NCI-H1930 (cell line): ENCODE measurements around the gene MIOX.

Experiments used
- DNase-seq, 2 experiments: peaks; one replicate each; lab custom pipeline; 2025; lab: John Stamatoyannopoulos, UW

MIOX gene

DNA sequence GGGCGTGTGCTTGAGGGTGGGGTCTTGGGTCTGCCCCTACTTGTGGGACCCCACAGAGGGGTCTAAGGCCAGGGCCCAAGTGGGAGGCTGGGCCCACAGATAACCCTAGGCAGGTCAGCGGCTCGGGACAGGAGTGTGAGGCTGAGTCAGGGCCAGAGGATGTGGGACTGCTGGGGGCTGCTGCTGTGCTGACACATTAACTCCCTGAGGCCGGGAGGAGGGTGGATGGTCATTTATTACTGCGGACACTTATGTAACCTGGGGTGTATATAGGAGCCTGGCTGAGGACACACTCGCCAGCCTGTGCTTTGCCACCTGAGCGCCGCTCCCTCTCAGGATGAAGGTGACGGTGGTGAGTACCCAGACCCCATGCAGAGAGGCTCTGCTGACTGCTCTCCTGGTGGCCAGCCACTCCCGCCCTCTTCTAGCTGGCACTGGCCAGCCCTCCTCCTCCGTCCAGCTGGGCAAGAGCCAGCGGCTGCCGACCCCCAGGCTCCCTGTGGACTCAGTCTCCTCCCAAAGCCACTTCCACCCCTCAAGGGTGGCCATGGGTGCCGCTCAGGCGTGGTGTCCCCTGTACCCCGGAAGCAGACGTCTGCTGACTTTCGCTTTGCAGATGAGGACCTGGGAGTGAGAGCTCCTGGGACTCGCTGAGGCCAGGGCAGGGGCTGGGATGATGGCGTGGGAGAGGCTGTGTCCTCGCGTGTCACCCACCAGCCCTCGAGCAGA is at the start of gene MIOX:
Gene MIOX (plus strand): TSS at position 299 of the 729 bp plus-strand sequence. CDS start 39 bp downstream, at position 338.
- DNase-seq: no peak

DNA sequence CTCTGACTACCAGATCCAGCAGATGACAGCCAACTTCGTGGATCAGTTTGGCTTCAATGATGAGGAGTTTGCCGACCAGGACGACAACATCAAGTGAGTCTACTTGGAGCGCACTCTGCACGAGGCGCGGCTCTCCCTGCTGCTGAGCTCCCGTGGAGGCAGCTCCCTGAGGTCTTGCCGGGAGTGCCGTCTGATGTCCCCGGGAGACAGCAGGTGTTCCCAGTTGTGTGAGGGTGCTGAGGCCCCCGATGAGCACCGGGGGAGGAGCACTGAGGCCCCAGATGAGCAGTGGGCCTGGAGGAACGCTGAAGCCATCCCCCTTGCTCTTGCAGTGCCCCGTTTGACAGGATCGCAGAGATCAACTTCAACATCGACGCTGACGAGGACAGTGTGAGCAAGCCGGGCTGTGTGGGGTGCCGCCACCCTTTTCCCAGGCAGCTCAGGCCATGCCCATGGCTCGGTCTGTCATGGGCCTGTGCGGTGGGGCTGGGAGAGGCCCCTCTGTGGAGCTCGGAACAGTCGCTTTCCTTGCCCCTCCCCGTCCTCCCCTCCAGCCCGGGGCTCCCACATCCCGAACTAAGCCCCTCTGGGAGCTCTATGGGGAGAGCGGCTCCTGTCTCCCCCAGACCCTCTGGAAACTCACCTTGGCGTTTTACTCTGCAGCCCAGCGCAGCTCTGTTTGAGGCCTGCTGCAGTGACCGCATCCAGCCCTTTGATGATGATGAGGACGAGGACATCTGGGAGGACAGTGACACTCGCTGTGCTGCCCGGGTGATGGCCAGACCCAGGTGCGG is 49.0 kb upstream of the MIOX start:
- DNase-seq: no peak

DNA sequence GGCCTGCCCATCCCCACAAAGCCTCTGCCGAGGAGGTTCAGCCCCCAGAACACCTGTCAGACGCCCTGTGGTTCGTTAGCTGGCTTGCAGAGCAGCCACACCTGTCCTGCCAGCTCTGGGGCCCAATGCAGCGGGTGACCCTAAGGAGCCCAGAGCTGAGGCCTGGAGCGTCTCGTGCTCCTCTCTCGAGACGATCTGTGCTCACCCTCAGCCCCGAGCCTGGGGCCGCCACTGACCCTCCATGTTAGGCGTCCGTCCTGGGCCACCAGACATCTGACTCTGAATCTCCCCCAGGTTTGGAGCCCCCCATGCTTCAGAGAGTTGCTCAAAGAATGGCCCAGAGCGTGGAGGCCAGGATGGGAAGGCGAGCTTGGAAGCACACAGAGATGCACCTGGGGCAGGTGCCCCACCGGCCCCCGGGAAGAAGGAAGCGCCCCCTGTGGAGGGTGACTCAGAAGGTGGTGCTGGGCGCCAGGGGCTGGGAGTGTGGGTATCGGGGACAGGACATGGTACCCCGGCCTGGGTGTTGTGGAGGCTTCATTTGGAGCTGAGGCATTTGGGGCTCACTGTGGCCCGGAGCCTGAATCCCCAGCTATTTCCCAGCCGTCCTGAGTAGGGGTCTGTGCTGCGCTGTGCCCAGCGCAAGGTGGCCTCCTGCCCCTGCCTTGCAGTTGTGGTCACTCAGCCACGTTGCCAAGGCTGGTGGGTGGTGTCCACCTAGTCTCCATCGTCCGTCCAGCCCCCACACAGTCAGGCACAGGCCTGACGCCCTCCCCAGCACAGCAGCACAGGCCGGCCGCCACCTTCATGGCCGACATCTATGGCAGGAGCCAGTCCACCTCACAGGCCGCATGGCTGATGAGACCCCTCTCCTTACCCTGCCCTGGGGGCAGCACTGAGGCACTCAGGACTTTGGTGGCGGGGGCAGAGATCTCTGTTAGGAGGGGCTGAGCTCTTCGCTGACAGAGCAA is 48.1 kb upstream of the MIOX start:
- no peak for DNase-seq

DNA sequence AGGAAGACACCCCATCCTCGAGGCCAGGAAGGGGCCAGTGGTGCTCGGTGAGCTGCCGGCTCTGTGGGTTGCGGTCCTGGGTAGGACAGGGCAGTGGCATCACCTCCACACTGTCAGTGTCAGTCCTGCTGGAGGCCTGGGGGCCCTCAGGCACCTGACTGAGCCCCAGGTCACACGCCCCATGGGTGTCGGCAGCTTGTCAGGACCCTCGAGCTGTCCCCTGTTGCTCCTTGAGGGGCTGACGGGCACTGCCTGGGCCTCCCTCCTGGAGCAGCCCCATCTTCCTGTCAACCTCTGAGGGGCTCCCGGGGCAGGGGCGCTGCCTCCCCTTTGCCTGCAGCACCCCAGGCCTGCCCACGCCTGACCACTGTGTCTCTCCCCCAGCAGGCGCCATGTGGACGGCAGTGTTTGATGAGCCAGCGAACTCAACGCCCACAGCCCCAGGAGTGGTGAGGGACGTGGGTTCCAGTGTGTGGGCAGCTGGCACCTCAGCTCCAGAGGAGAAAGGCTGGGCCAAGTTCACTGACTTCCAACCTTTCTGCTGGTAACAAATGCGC is 47.3 kb upstream of the MIOX start:
- DNase-seq: no peak

DNA sequence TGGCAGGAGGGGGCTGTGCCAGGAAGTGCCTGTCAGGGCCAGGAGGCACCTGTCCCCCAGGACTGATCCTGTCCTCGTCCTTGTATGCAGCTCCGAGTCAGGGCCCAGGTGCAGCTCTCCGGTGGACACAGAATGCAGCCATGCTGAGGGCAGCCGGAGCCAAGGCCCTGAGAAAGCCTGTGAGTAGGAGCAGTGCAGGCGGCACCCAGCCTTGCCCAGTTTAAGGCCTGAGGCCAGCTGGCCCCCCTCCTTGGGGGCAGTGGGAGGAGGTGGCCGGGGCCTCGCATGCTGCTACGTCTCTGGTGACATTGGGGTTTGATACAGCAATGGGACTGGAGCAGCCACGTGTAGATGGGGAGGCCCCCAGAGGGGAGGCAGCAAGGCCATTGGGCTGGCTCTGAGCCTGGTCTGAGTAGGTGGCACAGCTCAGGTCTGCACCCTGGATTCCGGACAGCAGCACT is 46.8 kb upstream of the MIOX start:
- DNase-seq: no peak

DNA sequence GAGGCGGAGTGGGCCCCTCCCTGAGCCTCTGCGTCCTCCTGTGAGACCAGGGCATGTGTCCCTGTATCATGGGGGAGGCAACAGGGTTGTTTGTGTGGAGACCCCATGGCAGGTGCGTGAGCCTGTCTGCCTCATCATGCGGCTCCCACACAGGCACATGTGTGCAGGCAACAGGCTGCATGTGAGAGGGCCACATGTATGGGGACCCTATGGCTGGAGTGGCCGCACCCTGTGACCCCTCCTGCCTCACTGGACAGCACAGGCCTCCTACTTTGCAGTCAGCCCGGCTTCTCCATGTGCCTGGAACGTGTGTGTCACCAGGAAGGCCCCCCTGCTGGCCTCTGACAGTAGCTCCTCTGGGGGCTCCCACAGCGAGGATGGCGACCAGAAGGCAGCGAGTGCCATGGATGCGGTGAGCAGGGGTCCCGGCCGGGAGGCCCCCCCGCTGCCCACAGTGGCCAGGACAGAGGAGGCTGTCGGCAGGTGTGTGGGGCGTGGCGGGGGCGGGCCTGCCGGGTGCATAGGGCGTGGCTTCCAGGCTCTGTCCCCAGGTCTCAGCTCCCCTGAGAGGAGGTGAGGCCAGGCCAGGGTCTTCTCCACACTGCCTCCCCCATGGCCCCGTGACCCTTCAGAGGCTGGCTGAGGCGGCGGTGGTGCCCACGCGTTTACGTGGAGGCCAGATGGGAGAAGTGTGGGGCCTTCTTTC is 46.0 kb upstream of the MIOX start:
- DNase-seq: no peak

DNA sequence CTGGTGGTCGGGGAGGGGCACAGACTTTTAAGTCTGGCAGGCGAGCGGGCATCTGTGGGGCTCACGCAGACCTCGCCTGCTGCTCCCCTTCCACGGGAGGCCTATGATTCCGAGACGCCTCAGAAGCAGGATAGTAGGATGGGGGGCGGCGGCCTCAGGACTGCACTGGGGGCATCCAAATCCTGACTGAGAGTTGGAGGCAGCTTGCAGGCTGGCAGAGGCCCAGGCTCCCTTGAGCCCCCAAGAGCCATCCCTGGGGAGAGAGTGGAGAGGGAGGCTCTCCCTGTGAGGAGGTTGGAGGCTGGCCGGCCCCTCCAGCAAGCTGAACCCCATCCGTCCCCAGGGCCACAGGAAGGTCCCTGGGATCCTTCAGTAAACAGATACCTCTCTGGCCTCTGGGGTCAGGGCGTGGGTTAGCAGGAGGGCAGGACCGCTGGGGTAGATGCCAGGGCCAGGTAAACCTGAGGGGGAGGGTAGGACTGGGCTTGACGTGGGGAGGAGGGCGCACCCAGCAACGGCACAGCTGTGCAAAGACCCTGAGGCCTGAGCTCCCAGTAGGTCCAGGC is 45.1 kb upstream of the MIOX start:
- DNase-seq: no peak

DNA sequence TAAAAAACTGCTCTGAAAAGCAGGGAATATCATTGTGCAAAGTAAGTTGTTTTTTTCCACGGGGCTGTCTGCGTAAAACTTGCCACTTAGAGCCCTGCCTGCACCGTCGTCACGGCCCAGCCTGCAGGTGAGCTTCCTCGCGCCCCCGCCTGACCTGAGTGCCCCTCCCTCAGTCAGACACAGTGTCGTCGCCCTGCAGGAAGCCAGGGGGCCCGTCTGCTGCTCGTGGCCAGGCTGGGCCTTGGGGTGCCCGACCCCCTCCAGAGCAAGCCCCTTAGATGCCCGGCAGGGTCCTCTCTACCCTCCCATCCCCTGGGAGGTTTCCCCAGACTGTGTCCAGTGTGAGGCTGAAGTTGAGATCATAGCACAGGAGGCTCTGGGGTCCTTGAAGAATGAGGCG is 43.5 kb upstream of the MIOX start:
- no peak for DNase-seq

DNA sequence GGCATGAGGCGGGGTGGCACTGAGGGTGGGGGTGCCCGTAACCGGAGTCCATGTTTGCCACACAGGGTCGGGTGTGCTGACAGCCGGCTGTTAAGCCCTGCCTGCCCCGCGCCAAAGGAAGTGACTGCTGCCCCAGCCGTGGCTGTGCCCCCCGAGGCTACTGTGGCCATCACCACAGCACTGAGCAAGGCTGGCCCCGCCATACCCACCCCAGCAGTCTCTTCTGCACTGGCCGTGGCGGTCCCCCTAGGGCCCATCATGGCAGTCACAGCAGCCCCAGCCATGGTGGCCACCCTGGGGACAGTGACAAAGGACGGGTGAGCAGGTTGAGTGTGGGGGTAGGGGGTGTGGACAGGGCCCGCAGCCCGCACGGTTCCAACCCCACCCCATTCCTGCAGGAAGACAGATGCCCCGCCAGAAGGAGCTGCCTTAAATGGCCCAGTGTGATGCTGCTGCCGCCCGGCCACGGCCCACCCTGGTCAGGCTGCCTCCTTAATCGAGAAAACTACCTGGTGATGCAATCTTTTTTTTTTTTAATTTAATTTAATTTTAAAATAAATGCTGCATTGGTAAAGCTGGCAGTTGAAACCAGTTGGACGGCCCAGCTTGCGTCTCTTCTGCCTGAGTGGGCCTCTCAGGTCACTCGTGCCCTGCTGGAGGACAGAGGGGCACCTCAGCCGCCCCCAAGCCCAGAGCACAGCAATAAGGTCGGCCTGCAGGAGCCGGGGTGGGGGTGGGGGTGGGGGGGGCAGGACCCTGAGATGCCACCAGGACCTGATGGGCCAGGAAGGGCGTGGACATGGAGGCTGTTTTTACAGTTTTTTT is 42.6 kb upstream of the MIOX start:
- no peak for DNase-seq

DNA sequence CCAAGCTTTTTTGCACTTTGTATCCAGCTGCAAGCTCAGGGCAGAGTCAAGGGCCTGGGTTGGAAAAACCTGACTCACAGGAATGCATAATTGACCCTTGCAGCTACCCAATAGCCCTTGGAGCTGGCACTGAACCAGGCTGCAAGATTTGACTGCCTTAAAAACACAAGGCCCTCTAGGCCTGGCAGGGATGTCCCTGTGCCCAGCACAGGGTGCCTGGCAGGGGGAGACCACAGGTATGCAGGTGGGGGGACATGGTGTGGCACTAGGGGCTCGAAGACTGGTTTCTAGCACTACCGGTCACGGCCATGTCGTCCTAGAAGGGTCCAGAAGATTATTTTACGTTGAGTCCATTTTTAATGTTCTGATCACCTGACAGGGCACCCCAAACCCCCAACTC is 42.0 kb upstream of the MIOX start:
- DNase-seq: no peak

DNA sequence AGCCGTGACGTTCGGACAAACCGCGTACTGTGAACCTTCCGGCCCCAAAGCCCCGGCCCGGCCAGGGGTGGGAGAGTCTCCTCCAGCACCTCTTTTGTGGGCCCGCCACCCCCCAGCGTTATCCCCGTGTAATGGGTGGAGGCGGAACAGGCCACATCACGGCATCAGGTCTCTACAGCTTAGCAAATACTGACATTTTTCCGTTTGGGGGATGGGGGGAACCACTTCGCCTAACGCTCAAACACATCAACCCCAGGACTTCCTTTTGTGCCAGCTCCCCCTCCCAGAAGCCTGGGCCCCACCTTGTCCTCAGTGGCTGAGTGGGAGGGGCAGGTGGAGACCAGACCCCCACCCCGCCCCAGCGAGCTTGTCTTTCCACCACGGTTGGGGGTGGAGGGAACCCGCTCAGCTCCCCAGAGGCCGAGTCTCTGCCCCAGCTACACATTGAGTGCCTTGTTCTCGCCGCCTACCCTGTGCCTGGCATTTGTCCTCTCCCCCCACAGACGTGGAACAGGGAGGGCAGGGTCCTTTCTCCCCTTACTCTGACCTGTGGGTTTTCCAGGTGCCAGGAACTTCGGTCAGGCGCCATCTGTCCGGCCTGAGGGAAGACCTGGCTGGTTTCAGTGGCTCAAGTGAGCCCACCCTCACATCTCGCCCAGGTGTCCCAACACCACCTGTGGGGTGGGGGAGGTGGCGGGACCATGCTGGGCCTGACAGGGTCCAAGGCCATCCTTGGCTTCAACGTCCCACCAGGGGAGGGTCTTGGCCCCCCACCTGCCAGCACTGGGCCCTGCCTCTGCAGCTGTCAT is 41.4 kb upstream of the MIOX start:
- no peak for DNase-seq

DNA sequence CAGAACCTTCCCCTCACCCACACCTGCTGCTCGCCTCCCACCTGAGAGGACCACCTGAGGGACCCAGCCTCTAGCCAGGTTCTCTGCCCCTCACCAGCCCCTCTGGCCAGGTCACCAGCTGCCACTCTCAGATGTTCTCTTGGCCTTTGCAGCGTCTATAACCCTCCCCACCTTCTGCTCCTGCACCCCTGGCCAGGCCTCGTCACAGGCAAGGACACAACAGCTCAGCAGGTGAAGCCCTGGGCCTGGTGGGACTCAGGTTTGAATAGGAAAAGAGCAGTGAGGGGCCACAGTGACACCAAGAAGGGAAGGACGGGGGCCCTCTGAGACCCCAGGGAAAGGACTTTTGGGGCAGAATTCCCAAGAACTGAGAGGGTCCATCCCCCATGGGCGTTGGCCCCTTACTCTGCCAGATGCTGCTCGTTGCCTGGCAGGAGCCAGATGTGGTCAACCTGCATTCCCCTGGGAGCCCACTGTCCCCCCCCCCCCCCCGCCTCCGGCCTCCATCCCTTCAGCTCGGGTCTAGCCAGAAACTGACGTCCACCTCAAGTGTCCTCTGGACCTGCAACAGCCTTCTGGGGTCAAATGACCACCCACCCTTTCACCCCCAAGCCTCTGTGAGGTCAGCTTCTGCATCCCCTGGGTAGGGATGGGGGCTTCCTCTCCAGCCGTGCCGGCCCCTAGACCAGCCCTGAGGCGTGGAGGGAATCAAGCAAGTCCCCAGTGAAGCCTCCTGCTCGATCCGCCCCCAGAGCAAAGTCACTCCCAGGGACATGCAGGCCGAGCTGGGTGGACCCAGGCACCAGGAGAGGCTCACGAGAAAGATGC is 40.6 kb upstream of the MIOX start:
- no peak for DNase-seq

DNA sequence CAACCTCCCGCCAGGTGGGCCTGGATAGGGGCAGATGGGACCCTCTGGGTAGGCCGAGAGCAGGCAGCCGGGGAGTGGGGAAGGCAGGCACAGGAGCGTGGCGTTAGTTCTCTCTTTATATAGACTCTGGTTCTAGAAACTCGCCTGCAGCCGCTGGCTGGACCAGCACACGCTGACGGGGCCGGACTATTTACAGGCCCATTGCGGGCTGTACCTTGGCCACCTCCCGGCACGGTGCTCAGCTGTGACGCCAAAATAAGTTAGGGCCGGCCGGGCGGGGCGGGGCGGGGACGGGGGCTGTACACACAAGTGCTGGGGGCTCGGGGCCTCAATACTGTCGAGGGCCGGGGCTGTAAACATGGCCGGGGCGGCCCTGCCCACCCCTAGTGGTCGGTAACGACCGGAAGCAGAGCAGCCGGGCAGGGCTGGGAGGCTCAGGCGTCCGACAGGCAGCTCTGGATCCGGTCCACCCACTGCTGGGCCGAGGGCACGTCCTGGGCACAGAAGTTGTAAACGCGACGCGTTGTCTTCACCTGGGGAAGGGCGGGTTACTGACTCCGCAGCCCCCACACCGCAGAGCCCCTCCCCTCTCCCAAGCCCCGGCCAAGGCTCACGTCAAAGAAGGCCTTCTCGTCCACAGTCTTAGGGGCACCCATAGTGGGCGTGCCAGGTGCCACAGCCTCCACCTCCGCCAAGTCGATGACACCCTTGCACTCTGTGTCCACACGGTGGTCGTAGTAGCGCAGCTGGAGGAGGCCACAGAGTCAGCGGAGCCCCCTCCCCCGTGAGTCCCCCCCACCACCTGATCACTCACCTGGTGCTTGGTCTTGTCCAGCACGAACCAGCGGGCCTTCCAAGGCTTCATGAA is 39.7 kb upstream of the MIOX start:
- DNase-seq: no peak

DNA sequence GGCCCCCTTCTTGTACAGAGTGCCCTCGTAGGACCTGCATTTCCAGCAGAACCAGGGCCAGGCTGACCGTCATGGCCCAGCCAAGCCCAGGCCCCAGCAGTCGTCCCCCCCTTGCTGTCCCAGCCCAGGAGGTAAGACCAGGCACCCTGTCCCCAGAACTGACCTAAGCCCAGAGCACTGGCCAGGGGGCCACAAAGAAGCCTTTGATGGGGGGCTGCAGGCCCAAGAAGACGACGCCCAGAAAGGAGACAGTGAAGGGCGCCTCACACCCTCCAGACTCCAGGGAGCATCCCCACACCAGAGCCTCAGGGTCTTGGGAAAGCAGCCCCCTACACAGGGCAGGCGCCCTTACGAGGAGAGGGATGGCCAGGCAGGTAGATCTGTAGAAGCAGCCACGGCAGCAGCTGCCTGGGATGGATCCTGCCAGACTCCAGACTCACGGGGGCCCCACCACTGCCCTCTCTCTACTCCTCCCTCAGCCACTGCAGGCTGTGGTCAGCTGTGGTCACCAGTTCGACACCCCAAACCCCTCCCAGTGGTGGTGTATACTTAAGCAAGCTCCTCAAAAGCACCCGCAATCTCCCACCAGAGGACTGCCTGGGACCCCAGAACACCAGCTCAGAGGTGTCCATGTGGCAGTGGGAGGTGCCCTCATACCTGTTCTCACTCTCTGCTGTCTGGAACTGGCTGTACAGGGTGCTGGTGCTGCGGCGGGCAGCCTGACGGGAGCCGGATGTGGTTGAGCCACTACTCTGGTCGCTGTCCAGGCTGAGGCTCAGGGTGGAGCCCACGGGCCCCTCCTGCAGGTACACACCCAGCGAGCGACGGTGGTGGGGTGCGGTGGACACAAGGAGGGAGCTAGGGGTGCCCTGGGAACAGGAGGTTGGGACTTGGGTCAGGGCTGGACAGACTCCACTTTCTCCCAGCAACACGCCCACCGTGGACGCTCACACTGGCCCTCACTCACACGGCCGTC is 38.8 kb upstream of the MIOX start:
- DNase-seq: no peak

DNA sequence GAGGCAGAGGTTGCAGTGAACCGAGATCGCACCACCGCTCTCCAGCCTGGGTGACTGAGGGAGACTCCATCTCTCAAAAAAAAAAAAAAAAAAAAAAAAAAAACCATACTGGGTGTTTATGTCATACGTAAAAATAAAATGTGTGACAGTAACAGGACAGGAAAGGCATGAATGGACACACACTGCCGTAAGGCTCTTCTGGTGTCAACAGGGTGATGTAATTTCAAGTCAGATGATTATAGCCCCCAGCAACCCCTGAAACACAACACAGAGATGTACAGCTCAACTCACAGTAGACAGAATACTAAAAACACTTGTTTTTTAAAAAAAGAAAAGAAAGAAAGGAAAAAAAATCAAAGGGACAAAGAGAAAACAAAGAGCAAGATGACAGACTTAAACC is 34.0 kb upstream of the MIOX start:
- DNase-seq: no peak

DNA sequence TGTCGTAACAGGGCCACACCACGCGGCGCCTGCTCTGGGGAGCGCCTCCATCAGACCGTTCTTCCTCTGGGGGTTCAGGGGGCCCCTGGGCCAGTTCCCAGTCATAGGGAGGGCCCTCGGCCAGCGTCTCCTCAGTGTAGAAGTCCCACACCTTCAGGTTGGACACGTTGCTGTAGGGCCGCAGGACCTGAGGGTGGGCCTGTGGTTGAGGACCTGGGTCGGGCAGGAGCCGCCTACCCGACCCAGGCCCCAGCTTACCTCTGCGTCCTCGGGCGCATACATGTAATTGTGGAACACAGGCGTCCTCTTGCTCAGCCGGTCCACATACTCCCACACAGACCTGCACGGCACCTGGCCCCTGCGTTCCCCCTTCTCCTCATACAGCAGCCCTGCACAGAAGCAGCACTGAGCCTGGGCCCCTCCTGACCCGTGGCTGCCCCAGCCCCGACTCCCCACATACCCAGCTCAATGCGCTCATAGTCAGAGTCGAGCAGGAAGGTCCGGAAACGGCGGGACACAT is 32.0 kb upstream of the MIOX start:
- DNase-seq: no peak
